GM23338 (cell line): ENCODE data around the gene PRSS57. TPM values are rescaled to one million over a fixed set of nuclear protein-coding genes. Genes with fewer than 3 reads are reported as not detected.

ENCODE experiments used
- ATAC-seq: fragments of 200-7000 bp; cut with Tn5 transposase; 3 replicates; pipeline ENCODE4 v1.9.1; 2020
- DNase-seq: peaks from one replicate; pipeline ENCODE4 v3.0.0-alpha.2; 2015; ENCODE audit warnings: low spot score
- H2AFZ ChIP-seq: fragments of 200-600 bp; sonication (generic); 2 replicates; pipeline ENCODE4 v1.8.0; 2016; ENCODE audit warnings: antibody characterized with exemption, mild to moderate bottlenecking, moderate library complexity
- H3F3A ChIP-seq: fragments of 200-600 bp; sonication (generic); replicated peaks from 2 replicates; pipeline ENCODE4 v1.8.0; 2017; ENCODE audit warnings: antibody characterized with exemption, mixed run types, low read depth
- H3K27ac ChIP-seq: fragments of 200-600 bp; sonication (generic); 2 replicates; pipeline ENCODE4 v1.6.1; 2016; ENCODE audit warnings: low read depth
- H3K27me3 ChIP-seq: fragments of 200-600 bp; sonication (generic); 2 replicates; pipeline ENCODE4 v1.8.0; 2016; ENCODE audit warnings: mild to moderate bottlenecking, mixed run types, moderate library complexity; ENCODE audit not compliant: insufficient read depth
- H3K36me3 ChIP-seq: fragments of 200-600 bp; sonication (generic); 2 replicates; pipeline ENCODE4 v1.8.0; 2016; ENCODE audit warnings: mild to moderate bottlenecking; ENCODE audit not compliant: insufficient read depth
- H3K4me1 ChIP-seq: fragments of 200-600 bp; sonication (generic); 2 replicates; pipeline ENCODE4 v1.8.0; 2016; ENCODE audit warnings: mild to moderate bottlenecking, moderate library complexity; ENCODE audit not compliant: insufficient read depth
- H3K4me2 ChIP-seq: fragments of 200-600 bp; sonication (generic); 2 replicates; pipeline ENCODE4 v1.7.1; 2017; ENCODE audit warnings: mixed run types
- H3K4me3 ChIP-seq: fragments of 200-600 bp; sonication (generic); 2 replicates; pipeline ENCODE4 v1.6.1; 2016; ENCODE audit warnings: mixed run types
- H3K79me2 ChIP-seq: fragments of 200-600 bp; sonication (generic); replicated peaks from 2 replicates; pipeline ENCODE4 v1.8.0; 2017; ENCODE audit warnings: mild to moderate bottlenecking; ENCODE audit not compliant: insufficient read depth
- H3K9me2 ChIP-seq: fragments of 200-600 bp; sonication (generic); 2 replicates; pipeline ENCODE4 v1.8.0; 2017; ENCODE audit not compliant: insufficient read depth
- H4K20me1 ChIP-seq: fragments of 200-600 bp; sonication (generic); replicated peaks from 2 replicates; pipeline ENCODE4 v1.8.0; 2017; ENCODE audit warnings: mild to moderate bottlenecking; ENCODE audit not compliant: insufficient read depth
- H3K27ac Mint-ChIP-seq: 2 replicates; pipeline ENCODE4 v1.8.0; 2020; ENCODE audit warnings: inconsistent platforms, mild to moderate bottlenecking, moderate library complexity, mixed read lengths
- H3K27me3 Mint-ChIP-seq: 3 replicates; pipeline ENCODE4 v1.8.0; 2022; ENCODE audit warnings: low read depth, mild to moderate bottlenecking, moderate library complexity, mixed read lengths, inconsistent platforms; ENCODE audit not compliant: insufficient read depth, poor library complexity
- H3K36me3 Mint-ChIP-seq: 3 replicates; pipeline ENCODE4 v1.8.0; 2021; ENCODE audit warnings: low read depth, mild to moderate bottlenecking, inconsistent platforms, moderate library complexity, mixed read lengths
- H3K4me1 Mint-ChIP-seq: 3 replicates; pipeline ENCODE4 v1.8.0; 2020; ENCODE audit warnings: mild to moderate bottlenecking, inconsistent platforms, mixed read lengths
- H3K4me3 Mint-ChIP-seq: 3 replicates; pipeline ENCODE4 v1.8.0; 2021; ENCODE audit warnings: moderate library complexity, mild to moderate bottlenecking, inconsistent platforms, mixed read lengths
- H3K9me3 Mint-ChIP-seq: 3 replicates; pipeline ENCODE4 v1.8.0; 2020; ENCODE audit warnings: moderate library complexity, mild to moderate bottlenecking, inconsistent platforms, mixed read lengths
- CREB1 ChIP-seq: fragments of 250-450 bp; sonication (Bioruptor Pico); IDR thresholded peaks from 2 replicates; pipeline ENCODE4 v1.5.0; 2020; ENCODE audit warnings: low read depth, mild to moderate bottlenecking, moderate library complexity
- EZH2phosphoT487 ChIP-seq: fragments of 200-600 bp; sonication (generic); IDR thresholded peaks from one replicate; pipeline ENCODE4 v1.8.1; 2018; ENCODE audit warnings: antibody characterized with exemption; ENCODE audit not compliant: unreplicated experiment
- NANOG ChIP-seq: IDR thresholded peaks from 2 replicates; pipeline ENCODE4 v1.6.1; 2016; ENCODE audit warnings: antibody characterized with exemption, borderline replicate concordance
- POLR2AphosphoS5 ChIP-seq: IDR thresholded peaks from 2 replicates; pipeline ENCODE4 v1.6.1; 2016; ENCODE audit warnings: antibody characterized with exemption, low read depth
- STAT1 ChIP-seq: IDR thresholded peaks from one replicate; pipeline ENCODE4 v1.6.1; 2016; ENCODE audit warnings: antibody characterized with exemption; ENCODE audit not compliant: unreplicated experiment
- polyA plus RNA-seq: library from polyadenylated mRNA; unstranded; fragments of >200 nt; fragmentation: Nextera tagmentation; extraction: Ambion mirVana; gene quantifications from 2 replicates; pipeline ENCODE4 v1.2.1, GENCODE V29; 2016
- total RNA-seq: library from RNA; depleted of rRNA; stranded (reverse); fragments of >200 nt; shearing (Covaris generic); gene quantifications from 2 replicates; pipeline ENCODE4 v1.2.3, GENCODE V29; 2014
- TF ChIP-seq, protein P1 (sequence below): IDR thresholded peaks from 2 replicates; pipeline ENCODE4 v1.6.1; 2016; ENCODE audit warnings: antibody characterized with exemption
- TF ChIP-seq, protein P2 (sequence below), 2 experiments: fragments of 200-600 bp in 1 of 2; sonication (generic) in 1 of 2; conservative IDR thresholded peaks; 2 replicates each; pipeline versions ENCODE4 v1.5.1 to v1.6.1; 2016 to 2017; ENCODE audit warnings: antibody characterized with exemption in 2 of 2, low read depth in 2 of 2, mild to moderate bottlenecking in 2 of 2, moderate library complexity in 1 of 2
- TF ChIP-seq, protein P3 (sequence below): IDR thresholded peaks from one replicate; pipeline ENCODE4 v1.6.1; 2018; ENCODE audit warnings: antibody characterized with exemption; ENCODE audit not compliant: unreplicated experiment

PRSS57 gene
- total and polyA plus RNA-seq, 2 experiments from 2014 or later: 0.34 TPM; not detected in 1

DNA sequence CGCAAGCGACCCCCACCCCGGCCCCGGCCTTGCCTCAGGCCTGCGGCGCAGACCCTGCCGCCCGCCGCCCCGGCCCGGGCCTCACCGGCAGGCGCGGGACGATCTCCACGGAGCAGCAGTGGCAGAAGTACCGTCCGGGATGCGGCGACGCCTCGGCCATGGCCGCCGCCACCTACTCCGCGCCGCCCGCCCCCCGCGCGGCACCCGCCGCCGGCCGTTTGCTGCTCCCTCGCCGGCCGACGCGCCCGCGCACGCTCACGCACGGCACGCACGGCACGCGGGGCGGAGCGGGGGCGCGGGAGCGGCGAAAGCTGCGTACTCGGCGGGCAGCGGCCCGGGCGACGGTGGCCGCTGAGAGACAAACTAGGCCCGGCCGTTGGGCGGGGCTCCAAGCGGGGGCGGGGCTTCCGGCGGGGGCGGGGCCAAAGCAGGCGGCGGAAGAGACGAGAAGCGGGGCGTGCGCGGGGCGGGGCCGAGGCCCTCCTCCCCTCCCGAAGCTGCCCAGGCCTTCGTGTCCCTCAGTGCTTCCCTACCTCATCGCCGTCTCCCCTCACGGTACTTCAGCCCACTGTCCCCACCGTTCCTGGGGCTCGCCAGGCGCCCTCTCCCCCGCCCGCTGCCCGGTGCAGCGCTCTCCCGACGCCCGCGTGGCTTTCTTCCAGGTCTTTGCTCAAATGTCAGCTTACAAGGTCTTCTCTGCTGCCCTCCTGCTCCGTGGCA lies 32.1 kb downstream of the PRSS57 start, which contains the start of gene RNF126:
TSS of gene RNF126 (minus strand) at position 253 of the 720 bp plus-strand sequence. CDS start at position 160, 93 bp downstream.
- Mint-ChIP-seq H3K9me3 (peaks cover 14% of the 10 kb centered on the region), H3K36me3 (no peaks in the 10 kb centered on the region; the same call in 1 of the 3 replicates), H3K27ac (no peak within 1 kb of the TSS), H3K4me1 (peaks cover 13% of the 10 kb centered on the region), H3K4me3 (peak within 1 kb of the TSS; percentile 82), H3K27me3 (peaks cover 16% of the 10 kb centered on the region)
- H3K4me2 ChIP-seq: peak within 1 kb of the TSS; percentile 90
- H3K27ac ChIP-seq: no peak within 1 kb of the TSS
- ATAC-seq (peak; percentile 56), DNase-seq (peak; percentile 84)
- TF ChIP-seq EZH2phosphoT487 (no peak), POLR2AphosphoS5 (peak; percentile 53)
- H2AFZ ChIP-seq: peak within 1 kb of the TSS; percentile 94; the same call in 1 of the 2 replicates
- peaks cover 6% of the 10 kb centered on the region for H3K4me1 ChIP-seq
- H3K9me2 ChIP-seq: no peaks in the 10 kb centered on the region
- H3K36me3 ChIP-seq: no peaks in the 10 kb centered on the region
- H3K4me3 ChIP-seq: peak within 1 kb of the TSS; percentile 82
- H3K79me2 ChIP-seq: peaks cover 48% of the 10 kb centered on the region
- peaks cover 8% of the 10 kb centered on the region; the same call in 1 of the 2 replicates for H3F3A ChIP-seq
- peaks cover 28% of the 10 kb centered on the region for H4K20me1 ChIP-seq
- no peaks in the 10 kb centered on the region for H3K27me3 ChIP-seq

DNA sequence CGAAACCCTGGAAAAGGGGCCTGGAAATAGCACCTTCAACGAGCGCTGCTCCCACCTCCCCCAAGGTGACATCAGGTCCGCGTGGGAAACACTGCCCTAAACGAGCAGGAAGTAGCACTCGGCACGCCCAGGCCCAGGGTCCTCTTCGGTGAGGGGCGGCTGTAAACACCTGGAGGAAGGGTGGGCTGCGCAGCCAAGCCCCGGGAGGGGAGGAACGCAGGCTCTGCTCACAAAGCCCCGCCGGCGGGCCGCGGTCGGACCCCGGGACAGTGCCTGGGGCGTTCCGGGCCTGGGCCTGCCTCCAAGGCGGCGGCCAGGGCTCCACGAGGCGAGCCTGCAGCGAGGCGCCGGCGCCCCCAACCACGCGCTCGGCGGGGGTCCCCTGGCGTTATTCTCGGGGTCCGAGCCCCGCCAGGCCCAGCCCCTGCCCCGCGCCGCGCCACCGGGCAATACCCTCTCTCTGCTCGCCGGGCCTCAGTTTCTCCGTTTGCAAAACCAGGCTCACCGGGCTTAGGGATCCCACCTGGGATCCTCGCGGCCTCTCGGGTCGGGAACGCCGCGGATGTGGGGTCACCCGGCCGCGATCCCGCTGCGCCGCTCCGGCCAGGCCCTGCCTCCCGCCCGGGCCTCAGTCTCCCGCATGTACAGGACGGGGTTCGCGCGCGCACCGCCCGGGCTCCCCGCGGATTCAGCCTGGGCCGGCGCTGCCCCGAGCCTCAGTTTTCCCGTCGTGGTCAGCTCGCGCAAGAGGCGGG lies 32.9 kb downstream of the PRSS57 start:
- H2AFZ ChIP-seq: no peak overlapping the region
- peak overlapping the region; percentile 90 for H3K4me2 ChIP-seq
- TF ChIP-seq, protein P1, sequence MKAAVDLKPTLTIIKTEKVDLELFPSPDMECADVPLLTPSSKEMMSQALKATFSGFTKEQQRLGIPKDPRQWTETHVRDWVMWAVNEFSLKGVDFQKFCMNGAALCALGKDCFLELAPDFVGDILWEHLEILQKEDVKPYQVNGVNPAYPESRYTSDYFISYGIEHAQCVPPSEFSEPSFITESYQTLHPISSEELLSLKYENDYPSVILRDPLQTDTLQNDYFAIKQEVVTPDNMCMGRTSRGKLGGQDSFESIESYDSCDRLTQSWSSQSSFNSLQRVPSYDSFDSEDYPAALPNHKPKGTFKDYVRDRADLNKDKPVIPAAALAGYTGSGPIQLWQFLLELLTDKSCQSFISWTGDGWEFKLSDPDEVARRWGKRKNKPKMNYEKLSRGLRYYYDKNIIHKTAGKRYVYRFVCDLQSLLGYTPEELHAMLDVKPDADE: no peak
- TF ChIP-seq CREB1 (CRISPR knock-in tag) (no peak), NANOG (no peak), POLR2AphosphoS5 (no peak), STAT1 (no peak), EZH2phosphoT487 (no peak)
- TF ChIP-seq, protein P2, sequence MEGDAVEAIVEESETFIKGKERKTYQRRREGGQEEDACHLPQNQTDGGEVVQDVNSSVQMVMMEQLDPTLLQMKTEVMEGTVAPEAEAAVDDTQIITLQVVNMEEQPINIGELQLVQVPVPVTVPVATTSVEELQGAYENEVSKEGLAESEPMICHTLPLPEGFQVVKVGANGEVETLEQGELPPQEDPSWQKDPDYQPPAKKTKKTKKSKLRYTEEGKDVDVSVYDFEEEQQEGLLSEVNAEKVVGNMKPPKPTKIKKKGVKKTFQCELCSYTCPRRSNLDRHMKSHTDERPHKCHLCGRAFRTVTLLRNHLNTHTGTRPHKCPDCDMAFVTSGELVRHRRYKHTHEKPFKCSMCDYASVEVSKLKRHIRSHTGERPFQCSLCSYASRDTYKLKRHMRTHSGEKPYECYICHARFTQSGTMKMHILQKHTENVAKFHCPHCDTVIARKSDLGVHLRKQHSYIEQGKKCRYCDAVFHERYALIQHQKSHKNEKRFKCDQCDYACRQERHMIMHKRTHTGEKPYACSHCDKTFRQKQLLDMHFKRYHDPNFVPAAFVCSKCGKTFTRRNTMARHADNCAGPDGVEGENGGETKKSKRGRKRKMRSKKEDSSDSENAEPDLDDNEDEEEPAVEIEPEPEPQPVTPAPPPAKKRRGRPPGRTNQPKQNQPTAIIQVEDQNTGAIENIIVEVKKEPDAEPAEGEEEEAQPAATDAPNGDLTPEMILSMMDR (conservative IDR thresholded peaks at IDR 0.05; ENCODE audit: low read depth in 2 of 2): no peak
- TF ChIP-seq, protein P3, sequence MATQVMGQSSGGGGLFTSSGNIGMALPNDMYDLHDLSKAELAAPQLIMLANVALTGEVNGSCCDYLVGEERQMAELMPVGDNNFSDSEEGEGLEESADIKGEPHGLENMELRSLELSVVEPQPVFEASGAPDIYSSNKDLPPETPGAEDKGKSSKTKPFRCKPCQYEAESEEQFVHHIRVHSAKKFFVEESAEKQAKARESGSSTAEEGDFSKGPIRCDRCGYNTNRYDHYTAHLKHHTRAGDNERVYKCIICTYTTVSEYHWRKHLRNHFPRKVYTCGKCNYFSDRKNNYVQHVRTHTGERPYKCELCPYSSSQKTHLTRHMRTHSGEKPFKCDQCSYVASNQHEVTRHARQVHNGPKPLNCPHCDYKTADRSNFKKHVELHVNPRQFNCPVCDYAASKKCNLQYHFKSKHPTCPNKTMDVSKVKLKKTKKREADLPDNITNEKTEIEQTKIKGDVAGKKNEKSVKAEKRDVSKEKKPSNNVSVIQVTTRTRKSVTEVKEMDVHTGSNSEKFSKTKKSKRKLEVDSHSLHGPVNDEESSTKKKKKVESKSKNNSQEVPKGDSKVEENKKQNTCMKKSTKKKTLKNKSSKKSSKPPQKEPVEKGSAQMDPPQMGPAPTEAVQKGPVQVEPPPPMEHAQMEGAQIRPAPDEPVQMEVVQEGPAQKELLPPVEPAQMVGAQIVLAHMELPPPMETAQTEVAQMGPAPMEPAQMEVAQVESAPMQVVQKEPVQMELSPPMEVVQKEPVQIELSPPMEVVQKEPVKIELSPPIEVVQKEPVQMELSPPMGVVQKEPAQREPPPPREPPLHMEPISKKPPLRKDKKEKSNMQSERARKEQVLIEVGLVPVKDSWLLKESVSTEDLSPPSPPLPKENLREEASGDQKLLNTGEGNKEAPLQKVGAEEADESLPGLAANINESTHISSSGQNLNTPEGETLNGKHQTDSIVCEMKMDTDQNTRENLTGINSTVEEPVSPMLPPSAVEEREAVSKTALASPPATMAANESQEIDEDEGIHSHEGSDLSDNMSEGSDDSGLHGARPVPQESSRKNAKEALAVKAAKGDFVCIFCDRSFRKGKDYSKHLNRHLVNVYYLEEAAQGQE: no peak
- no peak overlapping the region for H3K27ac Mint-ChIP-seq
- H3K27me3 ChIP-seq: no peaks in the 10 kb centered on the region
- no peak overlapping the region for H3K27ac ChIP-seq
- peaks cover 13% of the 10 kb centered on the region for H3K4me1 Mint-ChIP-seq
- H3K4me3 ChIP-seq: peak overlapping the region; percentile 82
- ATAC-seq (peak; percentile 10), DNase-seq (peak; percentile 70)
- H3K4me1 ChIP-seq: peaks cover 6% of the 10 kb centered on the region
- H4K20me1 ChIP-seq: peaks cover 31% of the 10 kb centered on the region
- H3K36me3 Mint-ChIP-seq: no peaks in the 10 kb centered on the region; the same call in 1 of the 3 replicates
- peaks cover 16% of the 10 kb centered on the region for H3K27me3 Mint-ChIP-seq
- peaks cover 8% of the 10 kb centered on the region; the same call in 1 of the 2 replicates for H3F3A ChIP-seq
- no peaks in the 10 kb centered on the region for H3K9me2 ChIP-seq
- peaks cover 11% of the 10 kb centered on the region; the same call in 2 of the 3 replicates for H3K9me3 Mint-ChIP-seq
- peak overlapping the region; percentile 82 for H3K4me3 Mint-ChIP-seq
- peaks cover 55% of the 10 kb centered on the region for H3K79me2 ChIP-seq
- H3K36me3 ChIP-seq: no peaks in the 10 kb centered on the region
